HepG2 (cell line): Measurements from ENCODE around the gene FNDC3B. TPM values are rescaled to one million over a fixed set of nuclear protein-coding genes. Genes with fewer than 3 reads are reported as not detected.

Experiments used
- ATAC-seq: fragments of 200-7000 bp; cut with Tn5 transposase; 3 replicates; pipeline ENCODE4 v1.9.1; 2020; ENCODE audit warnings: mild to moderate bottlenecking, moderate library complexity
- BruUV-seq: library from RNA; stranded (reverse); fragments of 400-500 nt; replicated peaks from 2 replicates; lab custom pipeline; 2021; lab: Mats Ljungman, UMichigan
- CTCF ChIA-PET: fragments of 300-600 bp; formaldehyde crosslinking; extraction: SDS; loops from one replicate; lab custom pipeline; 2021; ENCODE audit warnings: low total read pairs, inconsistent platforms, low intra/inter-chr PET ratio; lab: Yijun Ruan, JAX
- POLR2A ChIA-PET: fragments of 350-600 bp; sonication (Branson Sonifier 250); formaldehyde crosslinking; loops from one replicate; lab custom pipeline; 2020; ENCODE audit warnings: antibody characterized with exemption, inconsistent platforms; lab: Yijun Ruan, JAX
- DNase-seq: peaks from one replicate; pipeline ENCODE4 v3.0.0-alpha.2; 2015; ENCODE audit warnings: low spot score
- FAIRE-seq: peaks from 3 replicates; lab custom pipeline; 2011; peaks lifted over from hg19 to GRCh38; lab: Jason Lieb, UNC
- H2AFZ ChIP-seq: one replicate; pipeline ENCODE4 v1.6.1; 2011; ENCODE audit warnings: low read length, inconsistent platforms
- H3K27ac ChIP-seq: fragments of 300-600 bp; 3 replicates; pipeline ENCODE4 v1.8.0; 2011; ENCODE audit warnings: mixed run types, mild to moderate bottlenecking, mixed read lengths, low read length, inconsistent platforms; ENCODE audit not compliant: insufficient read depth; ENCODE audit errors: extremely low read length
- H3K27me3 ChIP-seq, 2 experiments: fragments of 200-600 bp in 1 of 2; 2 replicates in 1 of 2; 3 replicates in 1 of 2; pipeline versions ENCODE4 v1.6.0 to v1.8.0; 2011; ENCODE audit warnings: low read length in 2 of 2, mild to moderate bottlenecking in 2 of 2, moderate library complexity in 2 of 2, inconsistent platforms in 1 of 2; ENCODE audit not compliant: insufficient read depth in 2 of 2, control insufficient read depth in 1 of 2
- H3K36me3 ChIP-seq, 2 experiments: fragments of 200-600 bp in 1 of 2; replicated peaks in 1 of 2; 2 replicates in 1 of 2; 3 replicates in 1 of 2; pipeline versions ENCODE4 v1.5.1 to v1.8.0; 2011; ENCODE audit warnings: low read length in 2 of 2, inconsistent platforms in 1 of 2; ENCODE audit not compliant: insufficient read depth in 2 of 2, control insufficient read depth in 1 of 2
- H3K4me1 ChIP-seq: 2 replicates; pipeline ENCODE4 v1.5.1; 2012; ENCODE audit warnings: low read length, inconsistent platforms; ENCODE audit not compliant: insufficient read depth
- H3K4me2 ChIP-seq: 2 replicates; pipeline ENCODE4 v1.6.0; 2011; ENCODE audit warnings: low read depth, low read length, inconsistent platforms
- H3K4me3 ChIP-seq, 3 experiments: fragments of 200-600 bp in 1 of 3; sonication (generic), shearing (Covaris generic) in 1 of 3; replicated peaks in 1 of 3; 2 replicates each; pipeline ENCODE4 v1.5.1; 2011 to 2016; ENCODE audit warnings: low read length in 3 of 3, inconsistent platforms in 2 of 3, low read depth in 2 of 3, mild to moderate bottlenecking in 2 of 3, control low read depth in 1 of 3, mixed read lengths in 1 of 3; ENCODE audit not compliant: insufficient read depth in 1 of 3
- H3K79me2 ChIP-seq: one replicate; pipeline ENCODE4 v1.6.1; 2011; ENCODE audit warnings: low read length, inconsistent platforms; ENCODE audit not compliant: insufficient read depth
- H3K9ac ChIP-seq: 2 replicates; pipeline ENCODE4 v1.6.0; 2011; ENCODE audit warnings: mild to moderate bottlenecking, low read depth, low read length, inconsistent platforms; ENCODE audit not compliant: insufficient read depth
- H3K9me3 ChIP-seq: 2 replicates; pipeline ENCODE4 v1.5.1; 2012; ENCODE audit warnings: mild to moderate bottlenecking, low read length
- H4K20me1 ChIP-seq: 2 replicates; pipeline ENCODE4 v1.6.0; 2011; ENCODE audit warnings: inconsistent platforms, mild to moderate bottlenecking, low read length, moderate library complexity; ENCODE audit not compliant: insufficient read depth
- AGO2 ChIP-seq: fragments of 200-400 bp; formaldehyde crosslinking; optimal IDR thresholded peaks from 2 replicates; pipeline ENCODE3; 2017; ENCODE audit warnings: mild to moderate bottlenecking, low read depth, low read length, moderate library complexity
- NR2C2 ChIP-seq: sonication (generic); formaldehyde crosslinking; IDR thresholded peaks from 2 replicates; pipeline ENCODE4 v1.4.0; 2020; ENCODE audit warnings: missing genetic modification reagents, mild to moderate bottlenecking, moderate library complexity, borderline replicate concordance
- PAF1 ChIP-seq: IDR thresholded peaks from 2 replicates; pipeline ENCODE4 v1.6.1; 2016; ENCODE audit warnings: missing genetic modification reagents, missing compliant biosample characterization
- POLR2AphosphoS5 ChIP-seq: IDR thresholded peaks from 2 replicates; pipeline ENCODE4 v1.6.1; 2012; ENCODE audit warnings: low read depth, low read length
- POLR2G ChIP-seq: fragments of 200-400 bp; formaldehyde crosslinking; IDR thresholded peaks from 2 replicates; pipeline ENCODE4 v1.6.1; 2018; ENCODE audit warnings: mild to moderate bottlenecking, low read depth, low read length, moderate library complexity
- RBM22 ChIP-seq: fragments of 200-400 bp; formaldehyde crosslinking; optimal IDR thresholded peaks from 2 replicates; pipeline ENCODE3; 2017; ENCODE audit warnings: mild to moderate bottlenecking, low read length, moderate library complexity
- SIN3A ChIP-seq: IDR thresholded peaks from 2 replicates; pipeline ENCODE4 v1.6.1; 2011; ENCODE audit warnings: low read depth, mild to moderate bottlenecking, control low read depth, low read length, borderline replicate concordance
- XBP1 ChIP-seq: sonication (generic); formaldehyde crosslinking; IDR thresholded peaks from 2 replicates; pipeline ENCODE4 v1.5.0; 2020; ENCODE audit warnings: missing genetic modification reagents
- ZNF331 ChIP-seq: sonication (generic); formaldehyde crosslinking; IDR thresholded peaks from 2 replicates; pipeline ENCODE4 v1.4.0; 2020; ENCODE audit warnings: missing genetic modification reagents
- ZNF557 ChIP-seq: sonication (generic); formaldehyde crosslinking; IDR thresholded peaks from 2 replicates; pipeline ENCODE4 v1.4.0; 2020; ENCODE audit warnings: missing genetic modification reagents
- ZNF713 ChIP-seq: sonication (generic); formaldehyde crosslinking; IDR thresholded peaks from 2 replicates; pipeline ENCODE4 v1.4.0; 2020; ENCODE audit warnings: mild to moderate bottlenecking, missing genetic modification reagents
- WGBS: methylation state at CpG from one replicate; pipeline ENCODE4 v1.1.6; 2017; ENCODE audit warnings: low lambda C conversion rate; 5-methylcytosine and 5-hydroxymethylcytosine counted together
- in situ Hi-C: cut with HindIII; loops from 2 replicates; pipeline ENCODE4 v1.10.0; 2017; ENCODE audit warnings: low pct_unique_long_range_greater_than_20kb; ENCODE audit not compliant: extremely low pct_ligation_motif_present
- intact Hi-C: fragments of 100-400 bp; cut with micrococcal nuclease; formaldehyde crosslinking; loops from one replicate; pipeline ENCODE4 v1.10.0; 2022; ENCODE audit not compliant: unreplicated experiment
- polyA plus RNA-seq, 8 experiments: library from polyadenylated mRNA; depleted of rRNA in 3 of 8; stranded (reverse) in 7 of 8; unstranded in 1 of 8; fragments of >200 nt; fragmentation: Illumina TruSeq in 4 of 8; extraction: Trizol in 4 of 8; gene quantifications; 2 replicates each; pipeline versions ENCODE4 v1.2.1 to v1.2.3, GENCODE V29; 2011 to 2016; ENCODE audit warnings: low read depth in 4 of 8, missing spikeins in 1 of 8, mixed read lengths in 1 of 8; ENCODE audit not compliant: insufficient read depth in 1 of 8
- total RNA-seq, 5 experiments: library from RNA; depleted of rRNA; stranded (reverse); fragments of >200 nt; fragmentation: Illumina TruSeq; extraction: Trizol; gene quantifications; 2 replicates each; pipeline ENCODE4 v1.2.3, GENCODE V29; 2016; ENCODE audit warnings: low read depth in 1 of 5

Gene FNDC3B
- total and polyA plus RNA-seq, 2 of the 13 experiments (the other 11 are each of a cell fraction or from before 2014, with no cell fraction given): 74.8 to 103 TPM

DNA sequence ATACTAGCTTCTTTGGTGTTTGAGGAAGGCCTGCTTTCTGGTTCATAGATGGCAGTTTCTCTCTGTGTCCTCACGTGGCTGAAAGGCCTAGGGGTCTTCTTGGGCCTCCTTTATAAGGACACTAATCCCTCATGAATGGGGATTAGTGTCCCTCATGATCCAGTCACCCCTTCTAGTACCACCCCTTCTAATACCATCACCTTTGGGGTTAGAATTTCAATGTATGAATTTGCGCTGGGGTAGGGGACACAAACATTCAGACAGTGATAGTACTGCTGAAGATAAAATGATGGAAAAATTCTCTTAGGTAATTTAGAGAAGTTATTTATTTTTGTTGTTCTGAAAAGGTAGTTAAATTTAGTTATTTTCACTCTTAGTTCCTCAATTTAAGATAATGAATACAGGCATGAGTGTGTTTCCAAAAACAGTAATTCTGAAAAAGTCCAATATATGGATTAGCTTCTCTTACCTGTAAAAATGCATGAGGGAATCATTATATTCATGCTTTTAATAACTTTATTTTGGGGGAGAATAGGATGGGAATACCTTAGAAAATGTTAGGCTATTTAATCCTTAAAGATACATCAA, 103.6 kb downstream of the FNDC3B start:
- peaks cover 92% of the 10 kb centered on the region for H3K4me1 ChIP-seq
- H2AFZ ChIP-seq: no peak overlapping the region
- FAIRE-seq (no peak), DNase-seq (no peak), ATAC-seq (no peak)
- POLR2A ChIA-PET: no interaction called here
- no peaks in the 10 kb centered on the region for H3K9me3 ChIP-seq
- H3K27me3 ChIP-seq: no peaks in the 10 kb centered on the region
- H3K4me2 ChIP-seq: no peak overlapping the region
- in situ Hi-C loops: no loop called here
- peaks cover 87% of the 10 kb centered on the region for H3K79me2 ChIP-seq
- no TSS peak for BruUV-seq
- peaks cover 66% of the 10 kb centered on the region for H4K20me1 ChIP-seq
- no peak overlapping the region for H3K9ac ChIP-seq
- peak overlapping the region; percentile 89 for H3K27ac ChIP-seq
- TF ChIP-seq RBM22 (peak; percentile 73), ZNF713 (no peak), ZNF557 (CRISPR knock-in tag) (no peak), POLR2AphosphoS5 (0 out of 2 replicates have a peak, but pooled peaks have one; percentile 5)
- TF ChIP-seq, all 625 proteins: peak for 2
- CTCF ChIA-PET: no interaction called here
- WGBS: 90% methylated on average over 2 of the region's 2 CpGs
- intact Hi-C loops: loop anchor here (5.0 kb wide), 1 partner anchor 39 kb away; no protein-coding TSS in a partner anchor
- no peak overlapping the region for H3K4me3 ChIP-seq
- peaks cover 8 to 28% of the 10 kb centered on the region in 2 experiments for H3K36me3 ChIP-seq

DNA sequence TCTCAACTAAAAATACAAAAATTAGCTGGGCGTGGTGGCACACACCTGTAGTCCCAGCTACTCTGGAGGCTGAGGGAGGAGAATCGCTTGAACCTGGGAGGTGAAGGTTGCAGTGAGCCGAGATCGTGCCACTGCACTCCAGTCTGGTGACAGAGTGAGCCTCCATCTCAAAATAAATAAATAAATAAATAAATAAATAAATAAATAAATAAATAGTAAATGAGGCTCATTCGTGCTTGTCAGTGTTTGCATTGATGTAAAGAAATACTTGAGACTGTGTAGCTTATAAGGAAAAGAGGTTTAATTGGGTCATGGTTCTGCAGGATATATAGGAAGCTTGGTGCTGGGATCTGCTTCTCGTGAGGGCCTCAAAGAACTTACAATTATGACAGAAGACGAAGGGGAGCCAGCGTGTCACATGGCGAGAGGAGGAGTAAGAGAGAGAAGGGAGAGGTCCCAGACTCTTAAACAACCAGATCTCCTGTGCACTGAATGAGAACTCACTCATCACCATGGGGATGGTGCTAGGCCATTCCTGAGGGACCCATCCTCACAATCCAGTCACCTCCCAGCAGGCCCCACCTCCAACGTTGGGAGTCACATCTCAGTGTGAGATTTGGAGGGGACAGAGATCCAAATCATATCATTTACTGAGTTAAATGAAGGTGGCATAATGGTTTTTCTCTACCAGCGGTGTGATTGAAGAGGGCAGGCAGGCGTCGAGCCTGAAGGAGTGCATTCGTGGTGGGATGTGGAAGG, 104.5 kb downstream of the FNDC3B start:
- H3K4me2 ChIP-seq: no peak overlapping the region

More for the DNA sequence above, 104.5 kb downstream of the FNDC3B start:
- peak overlapping the region; percentile 3 for H3K27ac ChIP-seq
- ATAC-seq (no peak), FAIRE-seq (no peak), DNase-seq (no peak)
- peaks cover 11 to 26% of the 10 kb centered on the region in 2 experiments for H3K36me3 ChIP-seq
- no peak overlapping the region for H3K4me3 ChIP-seq
- TF ChIP-seq POLR2G (peak; percentile 50; the same call in 1 of the 2 replicates), SIN3A (no peak), RBM22 (peak; percentile 100), NR2C2 (no peak), AGO2 (peak; percentile 55), PAF1 (CRISPR knock-in tag) (peak; percentile 14; the same call in 1 of the 2 replicates), XBP1 (CRISPR knock-in tag) (no peak), ZNF331 (CRISPR knock-in tag) (no peak)
- POLR2A ChIA-PET: no interaction called here
- H4K20me1 ChIP-seq: peaks cover 73% of the 10 kb centered on the region
- BruUV-seq: no TSS peak
- no peak overlapping the region for H3K9ac ChIP-seq
- no peaks in the 10 kb centered on the region for H3K9me3 ChIP-seq
- no peaks in the 10 kb centered on the region for H3K27me3 ChIP-seq
- H2AFZ ChIP-seq: no peak overlapping the region
- 93% methylated on average over 14 of the region's 14 CpGs for WGBS
- peaks cover 92% of the 10 kb centered on the region for H3K4me1 ChIP-seq
- CTCF ChIA-PET: no interaction called here
- intact Hi-C loops (loop anchor here (5.0 kb wide), 1 partner anchor 38 kb away; no protein-coding TSS in a partner anchor), in situ Hi-C loops (no loop called here)
- peaks cover 90% of the 10 kb centered on the region for H3K79me2 ChIP-seq
